Activated naive CD4-positive, alpha-beta T cell treated with anti-CD3 and anti-CD28 coated beads, Interleukin-2, amount 10 ng/mL, durations not matched to agents 7 days and 5 days (primary cell): ENCODE measurements around the gene CAMTA1.

Experiments used
- CTCF ChIA-PET: fragments of 350-600 bp; sonication (Branson Sonifier 250); formaldehyde crosslinking; loops from one replicate; lab custom pipeline; 2021; ENCODE audit warnings: antibody characterized with exemption; lab: Charles Lee
- DNase-seq: peaks from one replicate; pipeline ENCODE4 v3.0.0-alpha.2; 2020
- H3K27ac Mint-ChIP-seq: one replicate; pipeline ENCODE4 v1.8.0; 2021; ENCODE audit warnings: mild to moderate bottlenecking, moderate library complexity, mixed read lengths
- H3K27me3 Mint-ChIP-seq: one replicate; pipeline ENCODE4 v1.8.0; 2021; ENCODE audit warnings: mild to moderate bottlenecking, mixed read lengths
- H3K36me3 Mint-ChIP-seq: one replicate; pipeline ENCODE4 v1.8.0; 2021; ENCODE audit warnings: mixed read lengths
- H3K4me1 Mint-ChIP-seq: one replicate; pipeline ENCODE4 v1.8.0; 2021; ENCODE audit warnings: mixed read lengths
- H3K4me3 Mint-ChIP-seq: one replicate; pipeline ENCODE4 v1.8.0; 2021; ENCODE audit warnings: mild to moderate bottlenecking, moderate library complexity, mixed read lengths
- H3K9me3 Mint-ChIP-seq: one replicate; pipeline ENCODE4 v1.8.0; 2021; ENCODE audit warnings: mixed read lengths

CAMTA1 gene

GRCh38 chr1:7247791-7248548 is 462.7 kb downstream of the CAMTA1 start:
- Mint-ChIP-seq H3K4me3 (no peak overlapping the region), H3K9me3 (no peaks in the 10 kb centered on the region), H3K27ac (no peak overlapping the region), H3K27me3 (peaks cover 27% of the 10 kb centered on the region), H3K4me1 (no peaks in the 10 kb centered on the region), H3K36me3 (no peaks in the 10 kb centered on the region)
- no peak for DNase-seq
- CTCF ChIA-PET, result no interaction called here

DNA sequence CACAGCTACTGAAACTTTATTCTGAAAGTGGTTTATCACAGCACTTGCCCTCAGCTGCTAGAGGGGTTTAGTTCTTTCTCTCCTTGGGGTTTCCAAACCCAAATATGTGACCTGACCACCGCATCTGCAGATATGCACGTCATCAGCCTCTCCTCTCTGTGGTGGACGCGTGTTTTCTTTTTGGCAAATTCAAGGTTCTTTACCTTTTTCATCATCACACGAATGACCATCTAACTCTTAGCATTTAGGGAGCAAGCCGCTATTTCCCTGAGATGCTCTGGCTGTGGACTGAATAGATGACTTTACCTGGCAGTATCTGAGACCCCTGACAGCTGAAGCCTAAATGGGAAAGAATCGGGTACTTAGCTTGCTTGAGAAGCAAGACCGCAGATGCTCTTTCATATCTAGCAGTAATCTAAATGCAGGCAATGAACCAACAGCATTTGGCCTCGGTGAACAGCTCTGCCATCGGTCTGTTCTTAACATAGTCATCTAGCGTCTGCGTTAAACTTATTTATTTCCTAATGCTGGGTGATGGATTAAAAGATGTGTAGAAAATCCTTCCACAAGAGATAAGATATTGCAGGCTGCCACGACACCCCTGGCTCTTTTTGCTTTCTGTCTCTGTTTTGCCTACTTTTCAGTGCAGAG is 463.4 kb downstream of the CAMTA1 start:
- H3K9me3 Mint-ChIP-seq, result no peaks in the 10 kb centered on the region
- H3K36me3 Mint-ChIP-seq, result no peaks in the 10 kb centered on the region
- DNase-seq, result no peak
- no peak overlapping the region for H3K4me3 Mint-ChIP-seq
- no peaks in the 10 kb centered on the region for H3K4me1 Mint-ChIP-seq
- H3K27ac Mint-ChIP-seq, result no peak overlapping the region
- H3K27me3 Mint-ChIP-seq, result peaks cover 27% of the 10 kb centered on the region
- CTCF ChIA-PET, result no interaction called here

DNA sequence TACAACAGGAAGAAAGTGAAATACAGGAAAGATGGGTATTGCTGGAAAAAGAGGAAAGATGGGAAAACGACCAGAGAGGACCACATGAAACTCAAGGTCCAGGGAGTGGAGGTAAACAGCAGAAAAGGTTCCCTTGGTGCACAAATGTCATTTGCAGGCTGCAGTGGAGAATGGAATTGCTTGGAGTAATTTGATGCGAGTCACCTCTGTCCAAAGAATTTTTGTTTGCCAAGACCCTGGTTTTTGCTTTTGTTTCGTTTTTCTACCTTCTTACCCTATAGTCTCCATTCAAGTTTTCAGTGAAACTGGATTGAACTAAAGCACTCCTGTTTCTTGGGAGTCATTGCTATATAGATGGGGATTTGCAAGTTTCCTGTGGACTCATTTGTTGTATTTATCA is 464.3 kb downstream of the CAMTA1 start:
- Mint-ChIP-seq H3K27me3 (peaks cover 27% of the 10 kb centered on the region), H3K27ac (no peak overlapping the region), H3K36me3 (no peaks in the 10 kb centered on the region), H3K4me3 (no peak overlapping the region), H3K9me3 (no peaks in the 10 kb centered on the region), H3K4me1 (no peaks in the 10 kb centered on the region)
- CTCF ChIA-PET, result no interaction called here
- DNase-seq, result no peak

DNA sequence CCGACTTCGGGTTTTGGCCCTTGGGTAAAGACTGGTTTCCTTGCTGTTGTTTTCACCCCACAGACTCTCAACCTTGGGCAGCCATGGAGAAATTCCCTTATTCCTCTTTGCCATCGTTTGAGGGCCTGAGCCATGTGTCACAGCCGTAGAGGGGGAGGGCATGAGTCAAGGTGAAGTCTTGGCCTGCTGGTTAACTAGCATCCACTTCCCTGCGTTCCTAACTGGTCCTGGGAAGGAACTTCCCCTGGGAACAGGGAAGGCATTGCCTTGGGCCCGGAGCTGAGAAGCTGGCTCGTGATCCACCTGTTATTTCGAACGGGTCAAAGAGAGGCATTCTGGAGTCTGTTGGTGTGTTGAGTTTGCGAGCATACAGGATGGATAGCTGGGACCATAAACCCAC is 464.9 kb downstream of the CAMTA1 start:
- H3K27ac Mint-ChIP-seq, result no peak overlapping the region
- no peaks in the 10 kb centered on the region for H3K4me1 Mint-ChIP-seq
- CTCF ChIA-PET, result no interaction called here
- no peak overlapping the region for H3K4me3 Mint-ChIP-seq
- H3K27me3 Mint-ChIP-seq, result peaks cover 27% of the 10 kb centered on the region
- DNase-seq, result no peak
- no peaks in the 10 kb centered on the region for H3K36me3 Mint-ChIP-seq
- no peaks in the 10 kb centered on the region for H3K9me3 Mint-ChIP-seq

DNA sequence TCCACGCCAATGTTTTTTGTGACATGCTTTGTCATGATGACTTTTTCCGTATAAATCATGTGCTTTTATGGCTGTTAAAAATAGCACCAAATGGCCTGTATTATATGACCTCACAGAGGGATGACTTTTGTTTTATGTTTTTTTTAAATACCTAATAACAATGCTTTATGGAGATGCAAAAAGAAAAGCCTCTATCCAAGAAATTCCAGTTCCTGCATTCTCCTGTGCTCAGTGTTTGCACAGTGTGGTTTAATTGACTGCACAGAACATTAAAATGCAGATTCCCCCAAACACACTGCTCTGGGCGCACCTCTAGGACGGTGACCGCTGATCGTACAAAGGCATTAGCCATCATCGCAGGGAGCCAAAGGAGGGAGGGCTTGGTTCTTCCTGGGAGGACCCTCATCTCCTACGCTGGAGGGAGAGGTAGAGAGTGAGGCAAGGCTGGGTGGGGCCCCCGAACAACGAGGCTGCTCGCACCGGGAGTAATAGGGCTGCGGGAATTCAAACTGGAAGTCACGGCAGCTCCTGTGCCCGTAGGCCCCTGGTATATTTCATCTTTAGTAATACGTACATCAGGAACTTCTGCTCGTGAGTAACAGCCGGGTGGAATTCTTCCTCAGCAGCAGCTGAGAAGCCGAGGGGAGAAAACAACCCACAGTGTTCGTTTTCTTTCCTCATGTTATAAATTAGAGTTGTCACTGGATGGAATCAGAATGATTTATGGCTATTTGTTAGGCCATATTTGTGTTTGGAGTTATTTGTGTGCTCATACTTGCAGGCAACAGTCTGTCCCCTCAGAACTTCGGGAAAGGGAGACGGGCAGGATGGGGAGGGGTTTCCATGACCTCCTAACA is 465.6 kb downstream of the CAMTA1 start:
- no peaks in the 10 kb centered on the region for H3K36me3 Mint-ChIP-seq
- no peak for DNase-seq
- no peak overlapping the region for H3K4me3 Mint-ChIP-seq
- H3K4me1 Mint-ChIP-seq, result no peaks in the 10 kb centered on the region
- H3K27me3 Mint-ChIP-seq, result peaks cover 24% of the 10 kb centered on the region
- CTCF ChIA-PET, result no interaction called here
- H3K27ac Mint-ChIP-seq, result no peak overlapping the region
- H3K9me3 Mint-ChIP-seq, result no peaks in the 10 kb centered on the region

DNA sequence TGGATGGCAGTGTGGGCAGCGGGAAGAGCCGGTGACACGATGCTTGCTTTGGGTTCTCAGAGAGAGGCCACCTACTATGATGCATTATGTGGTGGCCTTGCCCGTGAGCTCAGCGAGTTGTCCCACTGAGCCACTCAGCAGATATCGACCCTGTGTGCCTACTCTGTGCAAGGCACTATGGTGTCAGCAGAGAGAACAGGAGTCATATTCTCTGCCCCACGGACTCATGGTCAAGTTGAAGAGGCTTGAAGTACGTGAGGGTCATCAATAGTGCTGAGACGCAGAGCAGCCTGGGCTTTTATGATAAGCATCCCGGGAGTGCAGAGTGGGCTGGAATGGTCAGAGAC is 466.2 kb downstream of the CAMTA1 start:
- H3K27me3 Mint-ChIP-seq, result peaks cover 24% of the 10 kb centered on the region

DNA sequence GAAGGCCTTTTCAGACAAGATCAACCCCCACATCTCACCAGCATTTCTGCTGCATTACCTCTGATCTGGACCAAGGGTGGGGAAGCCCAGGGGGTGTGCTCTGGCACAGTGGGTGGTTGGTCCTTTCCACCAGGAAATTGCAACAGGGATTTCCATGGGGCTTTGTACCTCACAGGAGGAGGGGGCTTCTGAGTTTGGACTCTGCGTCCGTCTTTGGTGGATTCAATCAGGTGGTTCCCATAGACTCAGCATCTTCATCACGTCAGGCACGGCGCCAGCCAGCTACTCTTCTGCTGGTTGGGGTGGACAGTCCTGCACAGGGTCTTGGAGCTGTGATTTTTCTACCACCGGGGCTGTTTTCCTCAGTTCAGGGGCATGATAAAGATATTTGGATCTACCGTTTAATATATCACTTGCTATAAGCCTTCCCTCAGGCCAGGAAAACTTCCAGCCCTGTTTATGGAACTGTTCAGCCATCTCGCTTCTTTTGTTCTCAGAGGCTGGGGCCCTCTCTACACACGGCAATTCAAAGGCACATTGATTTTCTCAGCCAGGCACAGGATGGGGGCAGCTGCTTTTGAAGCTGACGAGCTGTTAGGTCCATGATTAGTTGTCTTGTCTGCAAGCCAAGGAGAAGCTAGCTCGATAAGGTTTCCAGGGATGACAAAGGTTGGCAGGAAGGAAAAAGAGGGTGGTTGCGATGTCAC is 467.3 kb downstream of the CAMTA1 start:
- CTCF ChIA-PET, result no interaction called here
- H3K4me3 Mint-ChIP-seq, result no peak overlapping the region
- H3K36me3 Mint-ChIP-seq, result no peaks in the 10 kb centered on the region
- H3K4me1 Mint-ChIP-seq, result no peaks in the 10 kb centered on the region
- no peak overlapping the region for H3K27ac Mint-ChIP-seq
- peaks cover 22% of the 10 kb centered on the region for H3K27me3 Mint-ChIP-seq
- DNase-seq, result no peak
- H3K9me3 Mint-ChIP-seq, result no peaks in the 10 kb centered on the region

More for the DNA sequence above, 466.2 kb downstream of the CAMTA1 start:
- DNase-seq, result no peak
- Mint-ChIP-seq H3K9me3 (no peaks in the 10 kb centered on the region), H3K27ac (no peak overlapping the region), H3K4me1 (no peaks in the 10 kb centered on the region), H3K4me3 (no peak overlapping the region), H3K36me3 (no peaks in the 10 kb centered on the region)
- CTCF ChIA-PET, result no interaction called here

DNA sequence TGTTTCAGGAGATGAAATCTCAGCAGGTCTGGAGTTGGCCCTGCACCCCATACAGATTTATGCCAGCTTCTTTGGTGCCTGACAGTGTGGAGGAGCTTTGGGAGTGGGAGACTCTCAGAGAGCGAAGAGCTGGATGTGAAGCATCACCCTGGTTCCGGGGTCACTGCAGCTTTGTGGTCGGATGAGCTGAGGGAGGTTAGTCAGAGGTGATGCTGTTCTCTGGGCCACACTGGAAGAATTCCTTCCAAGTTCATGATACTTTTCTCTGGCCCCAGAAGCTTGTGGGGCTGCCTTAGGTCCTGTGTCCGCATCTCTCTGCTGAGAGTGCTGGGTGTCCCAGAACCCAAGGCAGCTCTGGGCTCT is 467.8 kb downstream of the CAMTA1 start:
- Mint-ChIP-seq H3K4me1 (no peaks in the 10 kb centered on the region), H3K27me3 (peaks cover 17% of the 10 kb centered on the region), H3K4me3 (no peak overlapping the region), H3K27ac (no peak overlapping the region), H3K9me3 (no peaks in the 10 kb centered on the region), H3K36me3 (no peaks in the 10 kb centered on the region)
- CTCF ChIA-PET, result no interaction called here
- no peak for DNase-seq

DNA sequence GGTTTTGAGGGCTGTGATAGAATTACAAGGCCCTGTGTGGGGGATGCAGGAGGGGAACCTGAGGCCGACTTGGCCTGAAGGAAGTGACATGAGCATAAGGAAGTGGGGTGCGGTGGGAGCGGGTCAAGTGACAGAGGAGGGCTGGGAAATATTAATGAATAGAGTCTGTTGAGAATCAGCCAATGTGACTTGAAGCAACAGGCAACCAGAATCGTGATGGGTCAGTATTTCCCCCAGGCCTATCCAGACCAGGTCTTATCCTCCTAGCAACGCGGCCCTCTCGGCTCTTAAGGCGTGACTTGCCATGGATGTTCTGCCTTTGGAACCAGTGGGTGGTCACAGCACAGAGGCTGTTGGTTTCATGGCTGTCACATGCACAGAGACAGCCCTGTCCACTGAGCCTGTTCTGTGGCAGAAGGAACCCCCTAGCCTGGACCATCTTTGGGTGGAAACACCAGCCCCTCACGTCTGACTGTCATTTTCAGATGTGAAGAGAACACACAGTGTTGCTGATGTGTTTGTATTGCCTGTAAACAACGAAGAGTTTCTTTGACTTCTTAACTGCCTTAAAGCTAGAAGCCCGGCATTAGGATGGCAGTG is 468.8 kb downstream of the CAMTA1 start:
- H3K4me1 Mint-ChIP-seq, result no peaks in the 10 kb centered on the region
- H3K27ac Mint-ChIP-seq, result no peak overlapping the region
- H3K9me3 Mint-ChIP-seq, result no peaks in the 10 kb centered on the region
- no peak for DNase-seq
- CTCF ChIA-PET, result no interaction called here
- no peaks in the 10 kb centered on the region for H3K36me3 Mint-ChIP-seq
- H3K27me3 Mint-ChIP-seq, result peaks cover 10% of the 10 kb centered on the region
- no peak overlapping the region for H3K4me3 Mint-ChIP-seq

- no peak for DNase-seq
- H3K9me3 Mint-ChIP-seq, result no peaks in the 10 kb centered on the region
- H3K27ac Mint-ChIP-seq, result no peak overlapping the region
- no peaks in the 10 kb centered on the region for H3K36me3 Mint-ChIP-seq
- H3K4me1 Mint-ChIP-seq, result no peaks in the 10 kb centered on the region
- no peak overlapping the region for H3K4me3 Mint-ChIP-seq
- CTCF ChIA-PET, result no interaction called here
- peaks cover 3% of the 10 kb centered on the region for H3K27me3 Mint-ChIP-seq
These were observed 470.2 kb downstream of the CAMTA1 start for GRCh38 chr1:7255303-7256058.

DNA sequence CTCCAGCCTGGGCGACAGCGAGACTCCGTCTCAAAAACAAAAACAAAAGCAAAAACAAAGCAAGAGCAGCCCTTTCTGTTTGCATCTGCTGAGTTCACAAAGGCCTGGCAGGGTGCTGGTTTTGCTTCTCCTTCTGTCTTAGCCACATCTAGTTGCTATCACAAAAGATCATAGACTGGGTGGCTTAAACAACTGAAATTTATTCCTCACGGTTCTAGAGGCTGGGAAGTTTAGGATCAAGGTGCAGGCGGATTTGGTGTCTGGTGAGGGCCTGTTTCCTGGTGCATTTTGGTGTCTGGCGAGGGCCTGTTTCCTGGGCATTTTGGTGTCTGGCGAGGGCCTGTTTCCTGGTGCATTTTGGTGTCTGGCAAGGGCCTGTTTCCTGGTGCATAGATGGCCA is 471.3 kb downstream of the CAMTA1 start:
- no peaks in the 10 kb centered on the region for H3K27me3 Mint-ChIP-seq

DNA sequence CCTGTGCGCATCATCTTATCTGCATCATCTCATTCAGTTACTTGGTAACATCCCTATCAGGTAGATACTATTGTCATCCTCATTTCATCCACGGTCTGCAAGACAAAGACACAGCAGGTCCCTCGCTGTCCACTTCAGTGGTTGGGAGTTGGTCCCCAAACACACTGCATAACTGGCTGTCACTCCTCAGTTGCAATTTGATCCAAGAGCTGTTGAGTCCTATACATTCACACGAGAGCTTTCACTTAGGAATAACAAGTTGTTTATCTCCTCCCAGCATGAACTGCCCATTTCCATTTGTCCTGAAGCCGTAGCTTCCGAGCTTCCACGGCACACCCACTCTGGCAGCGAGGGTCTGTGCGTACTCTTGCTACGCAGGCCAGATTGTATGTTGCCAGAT is 472.0 kb downstream of the CAMTA1 start:
- DNase-seq, result no peak
- H3K9me3 Mint-ChIP-seq, result no peaks in the 10 kb centered on the region
- no peak overlapping the region for H3K4me3 Mint-ChIP-seq
- no peaks in the 10 kb centered on the region for H3K36me3 Mint-ChIP-seq
- H3K27me3 Mint-ChIP-seq, result no peaks in the 10 kb centered on the region
- H3K4me1 Mint-ChIP-seq, result no peaks in the 10 kb centered on the region
- H3K27ac Mint-ChIP-seq, result no peak overlapping the region
- CTCF ChIA-PET, result no interaction called here

More for the DNA sequence above, 471.3 kb downstream of the CAMTA1 start:
- H3K4me1 Mint-ChIP-seq, result no peaks in the 10 kb centered on the region
- CTCF ChIA-PET, result no interaction called here
- DNase-seq, result no peak
- H3K36me3 Mint-ChIP-seq, result no peaks in the 10 kb centered on the region
- H3K4me3 Mint-ChIP-seq, result no peak overlapping the region
- no peak overlapping the region for H3K27ac Mint-ChIP-seq
- H3K9me3 Mint-ChIP-seq, result no peaks in the 10 kb centered on the region

DNA sequence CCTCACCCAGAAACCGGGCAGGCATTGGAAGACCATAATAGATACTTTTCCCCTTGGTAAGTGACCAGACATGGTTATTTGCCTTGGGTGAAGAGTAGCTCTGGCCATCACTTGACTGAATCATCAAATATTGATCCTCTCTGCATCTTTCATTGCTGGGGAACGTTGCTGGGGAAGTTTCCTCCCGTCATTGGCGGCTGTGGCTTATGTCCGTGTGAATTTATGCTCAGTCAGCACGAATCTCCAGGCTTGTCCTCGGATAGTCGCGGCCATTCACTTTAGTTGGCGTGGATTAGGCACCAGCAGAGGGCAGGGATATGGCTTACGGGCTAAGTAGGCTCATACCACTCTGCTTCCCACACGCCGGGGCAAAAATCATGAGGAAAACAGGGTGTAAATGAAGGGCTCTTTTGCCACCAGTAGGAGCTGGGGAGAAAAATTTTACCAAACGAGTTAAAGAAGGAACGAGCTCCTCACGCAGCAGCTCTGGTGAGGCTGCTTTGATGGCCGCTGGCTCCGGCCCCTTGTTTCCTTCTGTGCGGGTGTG is 473.4 kb downstream of the CAMTA1 start:
- no peaks in the 10 kb centered on the region for H3K36me3 Mint-ChIP-seq
- CTCF ChIA-PET, result no interaction called here
- no peaks in the 10 kb centered on the region for H3K4me1 Mint-ChIP-seq
- no peak for DNase-seq
- no peak overlapping the region for H3K27ac Mint-ChIP-seq
- no peaks in the 10 kb centered on the region for H3K27me3 Mint-ChIP-seq
- no peak overlapping the region for H3K4me3 Mint-ChIP-seq
- no peaks in the 10 kb centered on the region for H3K9me3 Mint-ChIP-seq
